Nephron (organoid): ENCODE data around the gene PDGFD.

Source experiments
- H3K27ac Mint-ChIP-seq, 3 experiments: 2 replicates each; pipeline ENCODE4 v1.8.0; 2020; ENCODE audit warnings: mixed read lengths in 3 of 3, mild to moderate bottlenecking in 2 of 3, moderate library complexity in 1 of 3
- H3K27me3 Mint-ChIP-seq: 2 replicates; pipeline ENCODE4 v1.8.0; 2021; ENCODE audit warnings: low read depth, mild to moderate bottlenecking, moderate library complexity, mixed read lengths
- H3K36me3 Mint-ChIP-seq: 2 replicates; pipeline ENCODE4 v1.8.0; 2020; ENCODE audit warnings: low read depth, mixed read lengths
- H3K4me1 Mint-ChIP-seq: 2 replicates; pipeline ENCODE4 v1.8.0; 2020; ENCODE audit warnings: mixed read lengths
- H3K4me3 Mint-ChIP-seq, 3 experiments: 2 replicates each; pipeline ENCODE4 v1.8.0; 2020; ENCODE audit warnings: mild to moderate bottlenecking in 3 of 3, mixed read lengths in 3 of 3, moderate library complexity in 2 of 3
- H3K9me3 Mint-ChIP-seq: 2 replicates; pipeline ENCODE4 v1.8.0; 2020; ENCODE audit warnings: mixed read lengths
- CTCF ChIP-seq, 3 experiments: fragments of 200-600 bp; sonication (generic); IDR thresholded peaks; one replicate each; pipeline ENCODE4 v1.5.0; 2021; ENCODE audit warnings: antibody characterized with exemption in 3 of 3; ENCODE audit not compliant: unreplicated experiment in 3 of 3

The PDGFD gene

DNA sequence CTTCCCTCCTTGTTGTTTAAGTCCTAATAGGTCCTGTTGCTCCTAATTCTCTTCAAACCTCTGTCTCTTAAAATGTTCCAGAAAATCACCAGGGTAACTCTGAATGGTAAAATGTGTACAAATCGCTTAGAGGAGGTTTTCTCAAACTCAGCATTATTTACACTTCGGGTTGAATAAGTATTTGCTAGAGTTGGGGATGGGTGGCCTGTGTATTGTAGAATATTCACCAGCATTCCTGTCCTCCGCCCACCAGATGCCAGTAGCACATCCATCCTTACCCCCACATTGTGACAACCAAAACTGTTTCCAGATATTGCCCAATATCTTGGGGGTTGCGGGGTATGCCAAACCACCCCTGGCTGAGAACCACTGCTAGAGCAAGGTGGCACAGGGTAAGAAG lies 191.9 kb downstream of the PDGFD start:
- Mint-ChIP-seq H3K4me1 (no peaks in the 10 kb centered on the region), H3K36me3 (no peaks in the 10 kb centered on the region), H3K4me3 (no peak overlapping the region), H3K27ac (no peak overlapping the region), H3K9me3 (peaks cover 5% of the 10 kb centered on the region), H3K27me3 (no peaks in the 10 kb centered on the region)
- no peak for TF ChIP-seq CTCF (IDR thresholded peaks at IDR 0.05; ENCODE audit: unreplicated experiment in 3 of 3)

DNA sequence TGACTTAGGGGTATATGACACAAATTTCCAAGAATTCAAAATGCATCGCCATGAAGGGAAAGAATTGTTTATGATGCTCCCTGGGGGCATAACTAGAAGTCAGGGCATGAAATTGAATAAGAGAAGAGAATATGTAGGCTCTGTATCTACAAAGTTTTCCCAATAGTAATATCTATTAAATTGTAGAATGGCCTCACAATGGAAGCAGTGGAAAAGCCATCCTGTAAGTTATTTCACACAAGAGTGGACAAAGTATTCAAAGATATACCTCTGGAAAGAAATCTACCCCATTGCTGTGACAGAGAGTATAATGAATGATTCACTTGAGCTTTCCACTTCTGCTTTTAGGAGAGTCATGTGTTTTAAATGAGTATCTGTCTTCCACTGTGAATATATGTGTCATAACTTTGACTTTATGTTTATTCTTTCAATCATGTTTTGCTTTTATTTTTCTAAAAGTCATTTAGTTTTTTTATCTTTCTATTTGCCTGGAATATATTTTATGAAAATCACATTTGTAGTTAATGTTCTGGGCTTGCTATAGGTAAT lies 193.2 kb downstream of the PDGFD start:
- TF ChIP-seq CTCF (IDR thresholded peaks at IDR 0.05; ENCODE audit: unreplicated experiment in 3 of 3) = no peak
- Mint-ChIP-seq H3K27me3 (no peaks in the 10 kb centered on the region), H3K9me3 (peaks cover 5% of the 10 kb centered on the region), H3K4me3 (no peak overlapping the region), H3K27ac (no peak overlapping the region), H3K36me3 (no peaks in the 10 kb centered on the region), H3K4me1 (peaks cover 6% of the 10 kb centered on the region)

DNA sequence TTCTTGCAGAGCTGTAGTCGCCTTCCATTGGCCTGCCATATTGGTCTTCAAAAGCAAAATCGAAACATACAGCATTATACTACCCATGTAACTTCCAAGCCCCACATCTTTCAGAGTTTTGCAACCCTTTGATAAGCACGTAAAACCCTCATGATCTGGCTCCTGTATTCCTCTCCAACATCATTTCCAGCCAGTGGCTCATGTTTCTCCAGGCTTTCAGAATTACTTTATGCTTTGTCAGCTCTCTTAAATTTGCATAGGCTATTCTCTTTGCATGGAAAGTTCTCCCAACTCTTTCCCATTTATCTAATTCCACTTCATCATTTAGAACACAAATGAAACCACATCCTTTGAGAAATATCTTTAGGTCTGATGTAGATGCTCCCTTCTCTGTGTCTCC lies 195.3 kb downstream of the PDGFD start:
- no peaks in the 10 kb centered on the region for H3K36me3 Mint-ChIP-seq
- peaks cover 15% of the 10 kb centered on the region for H3K4me1 Mint-ChIP-seq
- no peak overlapping the region for H3K27ac Mint-ChIP-seq
- H3K9me3 Mint-ChIP-seq = peaks cover 4% of the 10 kb centered on the region
- H3K27me3 Mint-ChIP-seq = no peaks in the 10 kb centered on the region
- H3K4me3 Mint-ChIP-seq = no peak overlapping the region
- no peak for TF ChIP-seq CTCF (IDR thresholded peaks at IDR 0.05; ENCODE audit: unreplicated experiment in 3 of 3)

DNA sequence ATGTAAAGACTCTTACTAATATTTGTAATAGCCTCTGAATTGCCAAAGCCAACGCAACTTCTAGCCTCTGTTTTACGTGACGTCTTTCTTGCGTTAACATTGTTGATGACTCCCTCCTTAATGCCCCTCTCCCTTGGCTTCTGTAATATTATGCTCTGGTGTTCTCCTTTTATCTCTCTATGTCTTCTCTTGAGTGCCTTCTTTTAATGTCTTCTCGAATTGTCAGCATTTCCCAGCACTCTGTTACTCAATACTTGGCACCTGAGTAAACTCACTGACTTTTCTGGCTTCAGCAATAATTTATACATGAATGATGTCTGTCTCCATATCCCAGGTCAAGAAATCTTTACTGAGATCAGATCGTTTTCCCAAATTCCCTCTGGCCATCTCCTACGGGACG lies 196.0 kb downstream of the PDGFD start:
- peaks cover 3% of the 10 kb centered on the region for H3K9me3 Mint-ChIP-seq
- H3K27ac Mint-ChIP-seq = no peak overlapping the region
- no peaks in the 10 kb centered on the region for H3K36me3 Mint-ChIP-seq
- TF ChIP-seq CTCF (IDR thresholded peaks at IDR 0.05; ENCODE audit: unreplicated experiment in 3 of 3) = no peak
- peaks cover 15% of the 10 kb centered on the region for H3K4me1 Mint-ChIP-seq
- no peaks in the 10 kb centered on the region for H3K27me3 Mint-ChIP-seq
- no peak overlapping the region for H3K4me3 Mint-ChIP-seq

DNA sequence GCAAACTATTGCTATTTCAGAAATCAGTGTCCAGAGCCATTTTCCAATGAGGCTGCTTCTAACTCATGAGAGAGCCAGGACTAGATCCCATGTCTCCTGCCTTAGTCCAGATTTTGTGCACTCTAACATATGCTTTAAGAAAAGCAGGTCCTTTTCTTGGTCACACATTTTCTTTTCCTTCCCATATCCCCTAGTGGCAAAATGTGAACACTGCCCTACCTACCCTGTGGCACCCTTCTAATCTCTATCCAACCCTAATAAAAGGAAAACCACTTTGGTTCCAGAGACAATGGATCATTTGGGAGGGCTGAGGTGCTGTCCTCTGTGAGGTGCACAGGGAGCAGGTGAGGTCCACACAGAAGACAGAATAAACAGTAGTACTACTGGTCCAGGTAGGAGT lies 199.6 kb downstream of the PDGFD start:
- TF ChIP-seq CTCF (IDR thresholded peaks at IDR 0.05; ENCODE audit: unreplicated experiment in 3 of 3) = no peak
- Mint-ChIP-seq H3K36me3 (no peaks in the 10 kb centered on the region), H3K9me3 (peaks cover 3% of the 10 kb centered on the region), H3K4me1 (peaks cover 19% of the 10 kb centered on the region), H3K27ac (no peak overlapping the region), H3K27me3 (no peaks in the 10 kb centered on the region), H3K4me3 (no peak overlapping the region)

DNA sequence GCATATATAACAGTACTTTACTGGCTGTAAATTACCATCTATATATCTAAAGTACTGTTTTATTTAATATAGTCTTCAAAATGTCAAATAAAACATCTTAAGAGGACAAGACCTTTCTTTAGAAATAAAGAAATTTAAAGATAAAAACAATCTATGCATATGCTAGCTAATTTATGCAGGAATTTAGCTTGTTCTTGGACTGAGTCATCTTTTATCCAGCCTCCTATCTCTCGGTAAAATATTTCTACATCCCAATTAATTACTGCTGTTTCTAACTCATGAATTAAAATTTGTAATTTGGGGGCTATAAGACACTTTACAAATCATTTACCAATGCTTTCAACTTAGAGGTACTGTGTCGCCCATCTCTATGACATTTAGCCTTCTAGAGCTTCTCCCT lies 200.3 kb downstream of the PDGFD start:
- Mint-ChIP-seq H3K27ac (no peak overlapping the region), H3K36me3 (no peaks in the 10 kb centered on the region), H3K4me3 (no peak overlapping the region), H3K9me3 (peaks cover 4% of the 10 kb centered on the region), H3K4me1 (peaks cover 19% of the 10 kb centered on the region), H3K27me3 (no peaks in the 10 kb centered on the region)
- no peak for TF ChIP-seq CTCF (IDR thresholded peaks at IDR 0.05; ENCODE audit: unreplicated experiment in 3 of 3)
